Caco-2 (cell line): ENCODE data around the gene SNX27. TPM values are rescaled to one million over a fixed set of nuclear protein-coding genes. Genes with fewer than 3 reads are reported as not detected.

ENCODE experiments used
- BruUV-seq: library from RNA; stranded (reverse); fragments of 400-500 nt; replicated peaks from 2 replicates; lab custom pipeline; 2021; lab: Mats Ljungman, UMichigan
- CTCF ChIA-PET: fragments of 300-600 bp; sonication (Branson Sonifier 250); formaldehyde crosslinking; loops from one replicate; lab custom pipeline; 2022; ENCODE audit warnings: antibody characterized with exemption; lab: Charles Lee
- POLR2A ChIA-PET: fragments of 300-600 bp; sonication (Branson Sonifier 250); formaldehyde crosslinking; loops from one replicate; lab custom pipeline; 2022; ENCODE audit warnings: antibody characterized with exemption; lab: Charles Lee
- DNase-seq, 2 experiments: peaks; one replicate each; pipeline versions ENCODE4 v3.0.0 to v3.0.0-alpha.2; 2020 to 2022
- H3K27me3 ChIP-seq: replicated peaks from 2 replicates; pipeline ENCODE4 v1.6.0; 2011; ENCODE audit warnings: low read length; ENCODE audit not compliant: control insufficient read depth, insufficient read depth
- H3K36me3 ChIP-seq: 2 replicates; pipeline ENCODE4 v1.5.1; 2011; ENCODE audit warnings: low read length; ENCODE audit not compliant: control insufficient read depth, insufficient read depth
- H3K4me1 ChIP-seq: fragments of 250-450 bp; sonication (Bioruptor Pico); 2 replicates; pipeline ENCODE4 v1.5.1; 2020; ENCODE audit warnings: mild to moderate bottlenecking
- H3K4me3 ChIP-seq: 2 replicates; pipeline ENCODE4 v1.5.1; 2011; ENCODE audit warnings: low read depth, mild to moderate bottlenecking, control low read depth, low read length
- H3K9me3 ChIP-seq: fragments of 250-450 bp; sonication (Bioruptor Pico); 2 replicates; pipeline ENCODE4 v1.5.1; 2020; ENCODE audit warnings: mild to moderate bottlenecking, moderate library complexity
- H3K27ac Mint-ChIP-seq: one replicate; pipeline ENCODE4 v1.8.0; 2022; ENCODE audit warnings: mixed read lengths; ENCODE audit not compliant: unreplicated experiment
- H3K27me3 Mint-ChIP-seq: one replicate; pipeline ENCODE4 v1.8.0; 2022; ENCODE audit warnings: mixed read lengths; ENCODE audit not compliant: insufficient read depth, unreplicated experiment
- H3K36me3 Mint-ChIP-seq: one replicate; pipeline ENCODE4 v1.8.0; 2022; ENCODE audit warnings: mild to moderate bottlenecking, mixed read lengths; ENCODE audit not compliant: insufficient read depth, unreplicated experiment
- H3K4me1 Mint-ChIP-seq: one replicate; pipeline ENCODE4 v1.8.0; 2022; ENCODE audit warnings: low read depth, mixed read lengths; ENCODE audit not compliant: unreplicated experiment
- H3K4me3 Mint-ChIP-seq: one replicate; pipeline ENCODE4 v1.8.0; 2022; ENCODE audit warnings: mild to moderate bottlenecking, moderate library complexity, mixed read lengths; ENCODE audit not compliant: unreplicated experiment
- H3K9me3 Mint-ChIP-seq: one replicate; pipeline ENCODE4 v1.8.0; 2022; ENCODE audit warnings: mixed read lengths; ENCODE audit not compliant: unreplicated experiment
- intact Hi-C: fragments of 100-400 bp; cut with micrococcal nuclease; formaldehyde crosslinking; loops from one replicate; pipeline ENCODE4 v1.10.0; 2022; ENCODE audit not compliant: unreplicated experiment
- total RNA-seq: library from RNA; stranded (reverse); gene quantifications from 2 replicates; pipeline ENCODE4 v1.2.3, GENCODE V29; 2022
- TF ChIP-seq, protein P1 (sequence below), 2 experiments: fragments of 200-600 bp in 1 of 2; IDR thresholded peaks; 1 replicate in 1 of 2; 2 replicates in 1 of 2; pipeline versions ENCODE4 v1.5.1 to v1.8.0; 2011 to 2022; ENCODE audit warnings: antibody characterized with exemption in 1 of 2, control low read depth in 1 of 2, inconsistent platforms in 1 of 2, low read depth in 1 of 2, low read length in 1 of 2, mild to moderate bottlenecking in 1 of 2, moderate library complexity in 1 of 2; ENCODE audit not compliant: insufficient read depth in 1 of 2, severe bottlenecking in 1 of 2, unreplicated experiment in 1 of 2

Gene SNX27
- total RNA-seq, 1 experiment from 2014 or later, result 47.2 TPM

DNA sequence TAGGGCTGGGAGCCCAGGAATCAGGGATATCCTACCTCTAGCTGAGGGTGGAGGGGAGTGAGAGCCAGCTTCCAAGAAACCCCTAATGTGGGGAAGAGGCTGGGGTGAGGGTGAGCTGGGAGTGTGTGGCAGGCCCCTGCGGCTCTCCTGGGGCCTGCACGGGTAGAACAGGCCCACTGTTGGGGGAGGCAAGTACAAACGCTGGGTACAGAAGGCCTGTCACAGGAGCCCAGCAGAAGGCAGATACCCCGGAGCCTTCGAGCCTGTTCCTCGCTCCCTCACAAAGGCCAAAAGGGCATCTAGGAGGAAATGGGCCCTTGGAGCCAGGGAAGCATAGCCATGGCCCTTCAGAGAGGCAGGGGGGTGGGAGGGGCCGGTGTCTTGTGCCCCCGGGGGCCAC, 91.1 kb downstream of the SNX27 start:
- intact Hi-C loops, result no loop called here
- H3K36me3 Mint-ChIP-seq, result peaks cover 7% of the 10 kb centered on the region
- no peaks in the 10 kb centered on the region for H3K36me3 ChIP-seq
- no peaks in the 10 kb centered on the region for H3K9me3 ChIP-seq
- ChIA-PET POLR2A (interaction anchor here (0.6 kb wide), 1 partner anchor 66 kb away, joined by 10 read pairs; no protein-coding TSS in a partner anchor), CTCF (no interaction called here)
- no peaks in the 10 kb centered on the region for H3K27me3 Mint-ChIP-seq
- H3K27me3 ChIP-seq, result no peaks in the 10 kb centered on the region
- TF ChIP-seq, protein P1, sequence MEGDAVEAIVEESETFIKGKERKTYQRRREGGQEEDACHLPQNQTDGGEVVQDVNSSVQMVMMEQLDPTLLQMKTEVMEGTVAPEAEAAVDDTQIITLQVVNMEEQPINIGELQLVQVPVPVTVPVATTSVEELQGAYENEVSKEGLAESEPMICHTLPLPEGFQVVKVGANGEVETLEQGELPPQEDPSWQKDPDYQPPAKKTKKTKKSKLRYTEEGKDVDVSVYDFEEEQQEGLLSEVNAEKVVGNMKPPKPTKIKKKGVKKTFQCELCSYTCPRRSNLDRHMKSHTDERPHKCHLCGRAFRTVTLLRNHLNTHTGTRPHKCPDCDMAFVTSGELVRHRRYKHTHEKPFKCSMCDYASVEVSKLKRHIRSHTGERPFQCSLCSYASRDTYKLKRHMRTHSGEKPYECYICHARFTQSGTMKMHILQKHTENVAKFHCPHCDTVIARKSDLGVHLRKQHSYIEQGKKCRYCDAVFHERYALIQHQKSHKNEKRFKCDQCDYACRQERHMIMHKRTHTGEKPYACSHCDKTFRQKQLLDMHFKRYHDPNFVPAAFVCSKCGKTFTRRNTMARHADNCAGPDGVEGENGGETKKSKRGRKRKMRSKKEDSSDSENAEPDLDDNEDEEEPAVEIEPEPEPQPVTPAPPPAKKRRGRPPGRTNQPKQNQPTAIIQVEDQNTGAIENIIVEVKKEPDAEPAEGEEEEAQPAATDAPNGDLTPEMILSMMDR (IDR thresholded peaks at IDR 0.05; ENCODE audit: insufficient read depth in 1 of 2, low read depth in 1 of 2, low read length in 1 of 2, severe bottlenecking in 1 of 2, unreplicated experiment in 1 of 2), result no peak
- H3K27ac Mint-ChIP-seq, result peak overlapping the region; percentile 50
- no peak overlapping the region for H3K4me3 ChIP-seq
- no peak for DNase-seq
- no peak overlapping the region for H3K4me3 Mint-ChIP-seq
- H3K4me1 Mint-ChIP-seq, result peaks cover 4% of the 10 kb centered on the region
- no TSS peak for BruUV-seq
- peaks cover 3% of the 10 kb centered on the region; the same call in 1 of the 2 replicates for H3K4me1 ChIP-seq
- no peaks in the 10 kb centered on the region for H3K9me3 Mint-ChIP-seq

DNA sequence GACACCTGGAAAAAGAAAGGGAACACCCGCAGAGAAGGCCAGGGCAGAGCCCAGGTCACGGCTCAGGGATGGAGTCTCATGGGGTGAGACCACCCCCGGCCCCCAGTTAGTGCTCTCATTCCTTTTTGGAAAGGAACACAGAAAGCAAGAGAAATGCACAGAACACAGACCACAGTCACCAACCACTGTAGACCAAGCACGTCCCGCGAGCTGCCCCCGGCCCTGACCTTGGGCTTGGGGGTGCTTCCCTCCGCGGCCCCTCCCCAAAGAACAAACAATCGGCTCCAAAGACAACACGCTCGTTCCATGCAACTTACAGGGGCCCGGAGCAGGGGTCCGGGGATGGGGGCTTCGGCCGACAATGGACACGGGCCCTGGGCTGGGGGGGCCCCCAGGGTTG, 92.0 kb downstream of the SNX27 start:
- Mint-ChIP-seq H3K4me1 (peaks cover 4% of the 10 kb centered on the region), H3K27me3 (no peaks in the 10 kb centered on the region)
- no peak for DNase-seq

DNA sequence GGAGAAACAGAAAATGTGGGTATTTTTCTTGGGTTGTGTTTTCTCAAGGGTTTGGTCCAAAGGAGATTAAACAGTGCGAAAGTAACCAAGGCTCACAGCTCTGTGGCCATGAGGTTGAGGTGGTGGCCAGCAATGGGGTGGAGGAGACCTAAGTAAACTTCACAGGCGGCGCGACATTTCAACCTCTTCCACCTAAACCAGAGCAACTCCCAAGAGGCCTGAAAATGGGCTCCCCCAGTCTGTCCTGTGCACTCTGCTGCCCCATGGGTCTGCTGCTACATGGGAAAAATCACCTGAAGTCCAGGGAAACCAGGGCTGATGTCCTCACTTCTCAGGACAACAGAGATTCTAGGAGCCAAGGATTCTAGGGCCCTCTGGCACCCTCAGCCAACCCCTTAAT, 92.4 kb downstream of the SNX27 start:
- ChIA-PET CTCF (no interaction called here), POLR2A (no interaction called here)
- Mint-ChIP-seq H3K27me3 (no peaks in the 10 kb centered on the region), H3K9me3 (no peaks in the 10 kb centered on the region), H3K36me3 (peaks cover 7% of the 10 kb centered on the region), H3K4me1 (peaks cover 4% of the 10 kb centered on the region), H3K27ac (no peak overlapping the region), H3K4me3 (no peak overlapping the region)
- no peak for DNase-seq
- Histone ChIP-seq H3K4me1 (peaks cover 3% of the 10 kb centered on the region; the same call in 1 of the 2 replicates), H3K4me3 (no peak overlapping the region), H3K9me3 (no peaks in the 10 kb centered on the region), H3K27me3 (no peaks in the 10 kb centered on the region), H3K36me3 (no peaks in the 10 kb centered on the region)
- TF ChIP-seq, protein P1 (IDR thresholded peaks at IDR 0.05; ENCODE audit: insufficient read depth in 1 of 2, low read depth in 1 of 2, low read length in 1 of 2, severe bottlenecking in 1 of 2, unreplicated experiment in 1 of 2), result no peak
- intact Hi-C loops, result no loop called here
- BruUV-seq, result no TSS peak

More for the DNA sequence above, 92.0 kb downstream of the SNX27 start:
- no TSS peak for BruUV-seq
- TF ChIP-seq, protein P1 (IDR thresholded peaks at IDR 0.05; ENCODE audit: insufficient read depth in 1 of 2, low read depth in 1 of 2, low read length in 1 of 2, severe bottlenecking in 1 of 2, unreplicated experiment in 1 of 2), result no peak
- POLR2A ChIA-PET, result no interaction called here
- H3K36me3 ChIP-seq, result no peaks in the 10 kb centered on the region
- Mint-ChIP-seq H3K9me3 (no peaks in the 10 kb centered on the region), H3K4me3 (no peak overlapping the region), H3K27ac (no peak overlapping the region), H3K36me3 (peaks cover 7% of the 10 kb centered on the region)
- CTCF ChIA-PET, result no interaction called here
- intact Hi-C loops, result no loop called here
- H3K27me3 ChIP-seq, result no peaks in the 10 kb centered on the region
- H3K9me3 ChIP-seq, result no peaks in the 10 kb centered on the region
- peaks cover 3% of the 10 kb centered on the region; the same call in 1 of the 2 replicates for H3K4me1 ChIP-seq
- no peak overlapping the region for H3K4me3 ChIP-seq
